Stomach (tissue), 9 donors: ENCODE measurements around the gene SHQ1. TPM values are rescaled to one million over a fixed set of nuclear protein-coding genes. Genes with fewer than 3 reads are reported as not detected.
A peak's percentile ranks its signal among the peaks of the same experiment; 100 is the strongest.

Experiments used
- DNase-seq, 2 donors: peaks; one replicate each; pipeline versions ENCODE4 v3.0.0 to v3.0.0-alpha.2; 2013 to 2019
- H3K27ac ChIP-seq, 5 donors: fragments of 200-600 bp in 4 of 5; sonication (generic) in 4 of 5; one replicate each; pipeline ENCODE4 v1.5.1; 2013 to 2019; ENCODE audit warnings: mild to moderate bottlenecking in 1 of 5, moderate library complexity in 1 of 5
- H3K27me3 ChIP-seq, 3 donors: fragments of 200-600 bp; sonication (generic); one replicate each; pipeline ENCODE4 v1.5.1; 2017 to 2019; ENCODE audit warnings: mixed run types in 1 of 3
- H3K36me3 ChIP-seq, 4 donors: fragments of 200-600 bp; sonication (generic); 1 replicate in 3 of 4; 2 replicates in 1 of 4; pipeline ENCODE4 v1.5.1; 2016 to 2019
- H3K4me1 ChIP-seq, 4 donors: fragments of 200-600 bp; sonication (generic); one replicate each; pipeline ENCODE4 v1.5.1; 2016 to 2019
- H3K4me3 ChIP-seq, 4 donors: fragments of 200-600 bp; sonication (generic) in 3 of 4; one replicate each; pipeline ENCODE4 v1.5.1; 2016 to 2019; ENCODE audit warnings: mild to moderate bottlenecking in 1 of 4
- H3K9me3 ChIP-seq, 4 donors: fragments of 200-600 bp; sonication (generic); one replicate each; pipeline ENCODE4 v1.5.1; 2016 to 2019
- CTCF ChIP-seq, 7 experiments: fragments of 450-650 bp in 4 of 7; fragments of 200-600 bp in 3 of 7; sonication (generic) in 3 of 7; IDR thresholded peaks; one replicate each; pipeline ENCODE4 v1.5.1; 2016 to 2019; ENCODE audit warnings: antibody characterized with exemption in 7 of 7, control low read depth in 2 of 7, mild to moderate bottlenecking in 1 of 7
- EP300 ChIP-seq: sonication (generic); formaldehyde crosslinking; IDR thresholded peaks from one replicate; pipeline ENCODE4 v1.6.1; 2017; ENCODE audit warnings: antibody characterized with exemption
- POLR2A ChIP-seq, 4 donors: fragments of 450-650 bp; IDR thresholded peaks; one replicate each; pipeline ENCODE4 v1.6.1; 2016; ENCODE audit warnings: antibody characterized with exemption in 4 of 4, control low read depth in 2 of 4, mild to moderate bottlenecking in 1 of 4, moderate library complexity in 1 of 4
- POLR2AphosphoS5 ChIP-seq, 3 donors: sonication (generic); formaldehyde crosslinking; IDR thresholded peaks; one replicate each; pipeline ENCODE4 v1.6.1; 2016; ENCODE audit warnings: antibody characterized with exemption in 3 of 3
- WGBS, 5 donors: extraction: QIAGEN DNeasy Blood & Tissue Kit in 3 of 5; methylation state at CpG; one replicate each; pipeline versions ENCODE4 v1.1.5 to v1.1.7; 2013 to 2018; 5-methylcytosine and 5-hydroxymethylcytosine counted together
- intact Hi-C: fragments of 100-400 bp; cut with DNase I; formaldehyde crosslinking; loops from one replicate; pipeline ENCODE4 v1.15.1; 2023; ENCODE audit warnings: low total_unique reads
- polyA plus RNA-seq, 3 donors: library from polyadenylated mRNA; stranded (reverse); fragments of 200-250 nt; gene quantifications; one replicate each; pipeline ENCODE4 v1.2.3, GENCODE V29; 2013
- total RNA-seq, 5 donors: library from RNA; depleted of rRNA; stranded (reverse); fragments of >200 nt; gene quantifications; one replicate each; pipeline versions ENCODE4 v1.1.0 to v1.2.3, GENCODE V29; 2014 to 2016
- donor health status: healthy with polysubstance abuse.
- donor health status: Bipolar disorder and iron deficiency.
- donor health status: healthy.

Gene SHQ1
- total and polyA plus RNA-seq, 8 donors = 7.5 to 77.9 (median 12.0) TPM

DNA sequence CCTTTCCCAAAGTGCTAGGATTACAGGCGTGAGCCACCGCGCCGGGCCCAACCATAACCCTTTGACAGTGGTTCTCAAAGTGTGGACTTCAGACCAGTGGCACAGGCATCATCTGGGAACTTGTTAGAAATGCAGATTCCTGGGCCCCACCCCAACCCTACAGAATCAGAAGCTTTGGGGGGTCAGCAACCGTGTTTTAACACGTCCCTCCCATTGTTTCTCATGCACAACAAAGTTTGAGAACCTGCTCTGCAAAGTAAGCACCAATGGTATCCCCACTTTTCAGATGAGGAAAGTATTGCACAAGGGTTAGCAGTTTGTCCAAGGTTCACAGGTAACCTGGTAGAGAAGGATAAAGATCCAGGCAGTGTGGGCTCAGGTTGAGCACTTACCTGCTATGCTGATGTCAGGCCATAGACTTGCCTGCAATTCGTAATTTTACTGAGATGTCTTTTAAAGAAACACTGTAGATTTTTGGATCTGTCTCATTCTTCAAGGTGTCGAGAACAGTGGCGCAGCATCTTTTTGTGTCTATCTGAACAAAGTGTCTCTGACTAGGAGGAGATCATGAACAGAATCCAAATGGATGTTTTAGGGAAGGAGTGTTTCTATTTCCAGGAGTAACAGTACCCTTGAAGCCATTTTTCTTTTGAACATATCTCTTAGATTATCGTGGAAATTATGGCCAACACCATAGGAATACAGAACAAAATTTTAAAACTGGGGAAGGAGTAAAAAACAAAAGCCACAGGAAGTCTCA is 42.1 kb upstream of the SHQ1 start:
- H3K27me3 ChIP-seq = peaks cover 0 to 3% (median 0%) of the 10 kb centered on the region in 3 donors
- H3K4me1 ChIP-seq = peaks cover 11 to 38% (median 30%) of the 10 kb centered on the region in 4 donors
- H3K27ac ChIP-seq = peak overlapping the region in 4 of 5 donors; percentile 22 to 79 (median 53)
- no peaks in the 10 kb centered on the region for H3K9me3 ChIP-seq
- no peak for DNase-seq
- no peaks in the 10 kb centered on the region for H3K36me3 ChIP-seq
- no peak overlapping the region for H3K4me3 ChIP-seq
- no peak for TF ChIP-seq POLR2AphosphoS5 (IDR thresholded peaks at IDR 0.05)
- TF ChIP-seq POLR2A (IDR thresholded peaks at IDR 0.05) = no peak
- TF ChIP-seq EP300 = no peak
- TF ChIP-seq CTCF (IDR thresholded peaks at IDR 0.05) = no peak
- intact Hi-C loops = no loop called here
- WGBS, 5 donors = 84 to 89% (median 86%) methylated on average over 10 of the region's 10 CpGs

- Histone ChIP-seq H3K36me3 (no peaks in the 10 kb centered on the region), H3K9me3 (no peaks in the 10 kb centered on the region), H3K4me3 (peak overlapping the region in 2 of 4 donors; percentile 49 to 59), H3K4me1 (peaks cover 11 to 38% (median 30%) of the 10 kb centered on the region in 4 donors), H3K27me3 (peaks cover 0 to 3% (median 0%) of the 10 kb centered on the region in 3 donors), H3K27ac (peak overlapping the region in 3 of 5 donors; percentile 64 to 79 (median 75))
- DNase-seq = no peak
- WGBS, 5 donors = 69 to 78% (median 74%) methylated on average over 13 of the region's 13 CpGs
- intact Hi-C loops = no loop called here
- TF ChIP-seq CTCF (IDR thresholded peaks at IDR 0.05) = no peak
- no peak for TF ChIP-seq POLR2A (IDR thresholded peaks at IDR 0.05)
- TF ChIP-seq POLR2AphosphoS5 (IDR thresholded peaks at IDR 0.05) = peak in 1 of 3 donors; percentile 5
- TF ChIP-seq EP300 = no peak
Measured at GRCh38 chr3:72889310-72890165, 41.3 kb upstream of the SHQ1 start.

DNA sequence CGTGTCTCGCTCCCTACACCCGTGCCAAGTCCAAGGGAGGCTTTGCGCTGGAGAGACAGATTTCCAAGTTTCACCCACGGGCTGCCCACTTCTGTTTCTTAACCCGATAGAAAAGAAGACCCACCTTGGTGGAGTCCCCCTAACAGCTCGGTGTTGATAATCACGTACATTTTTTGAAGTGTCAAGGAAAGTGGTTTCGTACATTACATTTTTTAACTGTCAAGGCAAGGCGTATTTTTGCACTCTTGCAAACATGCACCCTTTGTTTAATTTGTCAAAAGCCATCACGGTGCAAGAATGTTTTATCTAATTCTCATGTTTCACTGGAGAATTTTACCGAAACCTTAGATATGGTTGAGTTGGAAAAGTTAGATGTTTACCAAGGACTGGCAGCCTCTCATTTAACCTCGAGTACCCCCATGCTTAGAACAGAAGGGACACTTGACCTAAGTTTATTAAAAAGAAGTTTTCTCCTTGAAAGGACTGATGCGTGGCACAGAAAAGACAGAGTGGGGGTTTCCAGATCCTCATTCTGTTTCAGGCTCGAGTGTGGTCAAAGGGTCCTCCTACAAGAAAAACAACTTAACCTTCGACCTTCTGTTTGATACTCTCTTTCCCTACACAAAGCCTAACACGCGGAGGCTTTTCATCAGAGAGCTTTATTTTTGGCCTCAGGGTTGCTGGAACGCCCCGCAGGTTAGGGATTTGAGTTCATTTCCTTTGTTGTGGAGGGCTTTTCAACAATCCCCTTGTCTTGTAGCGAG is 40.5 kb upstream of the SHQ1 start:
- 6 to 12% (median 10%) methylated on average over 21 of the region's 21 CpGs for WGBS, 5 donors
- DNase-seq = peak in 1 of 2 donors; percentile 29
- Histone ChIP-seq H3K4me1 (peaks cover 11 to 38% (median 30%) of the 10 kb centered on the region in 4 donors), H3K4me3 (peak overlapping the region; percentile 46 to 59 (median 52)), H3K36me3 (no peaks in the 10 kb centered on the region), H3K27ac (peak overlapping the region in 4 of 5 donors; percentile 50 to 79 (median 70)), H3K9me3 (peaks cover 0 to under 1% (median 0%) of the 10 kb centered on the region in 4 donors), H3K27me3 (peaks cover 0 to 3% (median 0%) of the 10 kb centered on the region in 3 donors)
- intact Hi-C loops = no loop called here
- TF ChIP-seq POLR2AphosphoS5 (IDR thresholded peaks at IDR 0.05) (no peak), EP300 (no peak), CTCF (IDR thresholded peaks at IDR 0.05) (no peak), POLR2A (IDR thresholded peaks at IDR 0.05) (no peak)
